ENCODE measurements around the gene TIMP2. TPM values are rescaled to one million over a fixed set of nuclear protein-coding genes. Genes with fewer than 3 reads are reported as not detected.

The TIMP2 gene
- total RNA-seq, 2 experiments from 2014 or later: 0.54 TPM; not detected in 1

- Histone ChIP-seq H3K9me3 (ENCODE audit: low read length) (no peaks in the 10 kb centered on the region), H3K27ac (ENCODE audit: low read depth, low read length, poor library complexity, severe bottlenecking) (no peak overlapping the region), H2AFZ (ENCODE audit: low read length) (no peak overlapping the region), H4K20me1 (ENCODE audit: insufficient read depth, low read length) (no peaks in the 10 kb centered on the region), H3K4me1 (ENCODE audit: insufficient read depth, low read length, poor library complexity, severe bottlenecking) (no peaks in the 10 kb centered on the region), H3K79me2 (ENCODE audit: insufficient read depth, low read depth, low read length) (no peaks in the 10 kb centered on the region), H3K4me2 (ENCODE audit: low read length) (no peak overlapping the region), H3K4me3 (ENCODE audit: low read depth, low read length, poor library complexity, severe bottlenecking) (no peak overlapping the region), H3K36me3 (ENCODE audit: insufficient read depth, low read length) (no peaks in the 10 kb centered on the region), H3K9me2 (ENCODE audit: insufficient read depth, low read length) (no peaks in the 10 kb centered on the region)
- no TSS peak for BruUV-seq (replicated peaks)
- intact Hi-C loops (cut with micrococcal nuclease; ENCODE audit: unreplicated experiment): no loop called here
- no peak for TF ChIP-seq CTCF (conservative IDR thresholded peaks at IDR 0.05; ENCODE audit: low read length)
- TF ChIP-seq EZH2phosphoT487 (IDR thresholded peaks at IDR 0.05; ENCODE audit: borderline replicate concordance, low read depth, low read length): no peak
- ChIA-PET CTCF (ENCODE audit: unreplicated experiment) (no interaction called here), POLR2A (no interaction called here)
- no peak for DNase-seq (ENCODE audit: low spot score)
Measured at GRCh38 chr17:78883533-78884131, 41.6 kb downstream of the TIMP2 start.

- H3K9me2 ChIP-seq (ENCODE audit: insufficient read depth, low read length): no peaks in the 10 kb centered on the region
- no peak overlapping the region for H3K27ac ChIP-seq (ENCODE audit: low read depth, low read length, poor library complexity, severe bottlenecking)
- H2AFZ ChIP-seq (ENCODE audit: low read length): no peak overlapping the region
- BruUV-seq (replicated peaks): no TSS peak
- H3K4me2 ChIP-seq (ENCODE audit: low read length): no peak overlapping the region
- H3K4me3 ChIP-seq (ENCODE audit: low read depth, low read length, poor library complexity, severe bottlenecking): no peak overlapping the region
- TF ChIP-seq EZH2phosphoT487 (IDR thresholded peaks at IDR 0.05; ENCODE audit: borderline replicate concordance, low read depth, low read length) (no peak), CTCF (conservative IDR thresholded peaks at IDR 0.05; ENCODE audit: low read length) (no peak)
- DNase-seq (ENCODE audit: low spot score): no peak
- H4K20me1 ChIP-seq (ENCODE audit: insufficient read depth, low read length): no peaks in the 10 kb centered on the region
- intact Hi-C loops (cut with micrococcal nuclease; ENCODE audit: unreplicated experiment): no loop called here
- no peaks in the 10 kb centered on the region for H3K36me3 ChIP-seq (ENCODE audit: insufficient read depth, low read length)
- ChIA-PET POLR2A (no interaction called here), CTCF (ENCODE audit: unreplicated experiment) (no interaction called here)
- H3K9me3 ChIP-seq (ENCODE audit: low read length): no peaks in the 10 kb centered on the region
- no peaks in the 10 kb centered on the region for H3K79me2 ChIP-seq (ENCODE audit: insufficient read depth, low read depth, low read length)
- H3K4me1 ChIP-seq (ENCODE audit: insufficient read depth, low read length, poor library complexity, severe bottlenecking): no peaks in the 10 kb centered on the region
Measured at GRCh38 chr17:78883089-78883532, 42.1 kb downstream of the TIMP2 start.

- Histone ChIP-seq H3K27ac (ENCODE audit: low read depth, low read length, poor library complexity, severe bottlenecking) (no peak overlapping the region), H3K4me3 (ENCODE audit: low read depth, low read length, poor library complexity, severe bottlenecking) (no peak overlapping the region), H3K4me2 (ENCODE audit: low read length) (no peak overlapping the region), H3K36me3 (ENCODE audit: insufficient read depth, low read length) (no peaks in the 10 kb centered on the region), H3K9me2 (ENCODE audit: insufficient read depth, low read length) (no peaks in the 10 kb centered on the region), H3K4me1 (ENCODE audit: insufficient read depth, low read length, poor library complexity, severe bottlenecking) (no peaks in the 10 kb centered on the region), H4K20me1 (ENCODE audit: insufficient read depth, low read length) (no peaks in the 10 kb centered on the region), H2AFZ (ENCODE audit: low read length) (no peak overlapping the region), H3K79me2 (ENCODE audit: insufficient read depth, low read depth, low read length) (no peaks in the 10 kb centered on the region), H3K9me3 (ENCODE audit: low read length) (no peaks in the 10 kb centered on the region)
- DNase-seq (ENCODE audit: low spot score): no peak
- POLR2A ChIA-PET: no interaction called here
- TF ChIP-seq CTCF (conservative IDR thresholded peaks at IDR 0.05; ENCODE audit: low read length) (no peak), EZH2phosphoT487 (IDR thresholded peaks at IDR 0.05; ENCODE audit: borderline replicate concordance, low read depth, low read length) (no peak)
- CTCF ChIA-PET (ENCODE audit: unreplicated experiment): no interaction called here
- BruUV-seq (replicated peaks): no TSS peak
- intact Hi-C loops (cut with micrococcal nuclease; ENCODE audit: unreplicated experiment): no loop called here
Measured at GRCh38 chr17:78882540-78883088, 42.6 kb downstream of the TIMP2 start.

Measured in OCI-LY7 (cell line).